Transverse colon (tissue), 4 donors: ENCODE results near the gene STK10. TPM values are rescaled to one million over a fixed set of nuclear protein-coding genes. Genes with fewer than 3 reads are reported as not detected.
"Not testable (repeated sequence)": the region's sequence is repeated elsewhere in the genome, so short reads cannot be mapped to it uniquely, and the experiment has no call there.

Experiments
- DNase-seq: peaks from one replicate; pipeline ENCODE4 v3.0.0-alpha.2; 2019
- H3K27ac ChIP-seq, 4 donors: fragments of 200-600 bp; sonication (generic); 2 replicates each; pipeline ENCODE4 v1.5.1; 2016 to 2018; ENCODE audit warnings: inconsistent platforms in 4 of 4
- H3K27me3 ChIP-seq: fragments of 200-600 bp; sonication (generic); 2 replicates; pipeline ENCODE4 v1.5.1; 2017; ENCODE audit warnings: inconsistent platforms
- H3K36me3 ChIP-seq, 4 donors: fragments of 200-600 bp; sonication (generic); 2 replicates each; pipeline ENCODE4 v1.5.1; 2017 to 2019; ENCODE audit warnings: inconsistent platforms in 4 of 4
- H3K4me1 ChIP-seq, 4 donors: fragments of 200-600 bp; sonication (generic); 2 replicates each; pipeline ENCODE4 v1.5.1; 2017 to 2020; ENCODE audit warnings: inconsistent platforms in 4 of 4
- H3K4me3 ChIP-seq, 4 donors: fragments of 200-600 bp; sonication (generic); 1 replicate in 1 of 4; 2 replicates in 3 of 4; pipeline versions ENCODE4 v1.5.1 to v1.6.1; 2017 to 2019; ENCODE audit warnings: inconsistent platforms in 4 of 4
- H3K9me3 ChIP-seq, 2 donors: fragments of 200-600 bp; sonication (generic); 2 replicates each; pipeline ENCODE4 v1.5.1; 2017 to 2019; ENCODE audit warnings: inconsistent platforms in 2 of 2
- EP300 ChIP-seq: sonication (generic); formaldehyde crosslinking; IDR thresholded peaks from one replicate; pipeline ENCODE4 v1.6.1; 2017; ENCODE audit warnings: antibody characterized with exemption, low read depth
- POLR2A ChIP-seq: fragments of 450-650 bp; IDR thresholded peaks from one replicate; pipeline ENCODE4 v1.6.1; 2016; ENCODE audit warnings: antibody characterized with exemption, mild to moderate bottlenecking, moderate library complexity
- POLR2AphosphoS5 ChIP-seq, 3 donors: sonication (generic); formaldehyde crosslinking; IDR thresholded peaks; one replicate each; pipeline ENCODE4 v1.6.1; 2016; ENCODE audit warnings: antibody characterized with exemption in 3 of 3
- WGBS, 2 donors: methylation state at CpG; one replicate each; pipeline ENCODE4 v1.1.5; 2018; ENCODE audit warnings: low coverage in 1 of 2; 5-methylcytosine and 5-hydroxymethylcytosine counted together
- in situ Hi-C, 4 donors: fragments of 200-750 bp; cut with MboI; loops; one replicate each; pipeline versions ENCODE4 v1.15.0 to v1.15.1; 2017; ENCODE audit warnings: low sequenced_read_pairs in 3 of 4, low pct_ligation_motif_present in 1 of 4, low pct_unique_long_range_greater_than_20kb in 1 of 4
- intact Hi-C: fragments of 100-400 bp; cut with DNase I; formaldehyde crosslinking; loops from one replicate; pipeline ENCODE4 v1.15.1; 2023; ENCODE audit warnings: low total_unique reads
- total RNA-seq, 4 donors: library from RNA; depleted of rRNA; stranded (reverse); fragments of >200 nt; gene quantifications; one replicate each; pipeline ENCODE4 v1.1.0, GENCODE V29; 2016
- TF ChIP-seq, protein P1 (sequence below), 5 experiments: fragments of 200-600 bp in 3 of 5; fragments of 450-650 bp in 2 of 5; sonication (generic) in 3 of 5; IDR thresholded peaks; 1 replicate in 2 of 5; 2 replicates in 3 of 5; pipeline ENCODE4 v1.5.1; 2016 to 2017; ENCODE audit warnings: antibody characterized with exemption in 5 of 5, inconsistent platforms in 3 of 5, mild to moderate bottlenecking in 2 of 5, moderate library complexity in 1 of 5

STK10 gene
- total RNA-seq, 4 donors from 2014 or later: 21.2 to 207 (median 49.3) TPM

DNA sequence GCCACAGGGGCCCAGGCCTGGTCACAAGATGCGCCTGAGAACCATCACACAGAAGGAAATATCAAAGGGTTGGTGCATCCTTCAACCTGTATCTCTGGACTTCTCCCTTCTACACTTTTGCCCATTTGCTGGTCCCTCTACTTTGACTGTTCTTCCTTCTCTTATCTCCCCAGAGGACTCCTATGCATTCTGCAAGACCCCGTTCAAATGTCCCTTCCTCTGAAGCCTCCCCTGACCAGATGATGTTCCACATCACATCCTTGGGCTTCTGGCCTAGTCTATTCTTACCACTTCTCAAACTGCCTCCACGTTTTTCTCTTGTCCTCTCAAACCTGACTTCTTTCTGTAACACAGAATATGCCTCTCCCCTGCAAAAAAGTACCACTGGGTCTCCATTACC is 34.3 kb downstream of the STK10 start:
- TF ChIP-seq POLR2A (no peak), POLR2AphosphoS5 (IDR thresholded peaks at IDR 0.05) (no peak), EP300 (no peak)
- TF ChIP-seq, protein P1, sequence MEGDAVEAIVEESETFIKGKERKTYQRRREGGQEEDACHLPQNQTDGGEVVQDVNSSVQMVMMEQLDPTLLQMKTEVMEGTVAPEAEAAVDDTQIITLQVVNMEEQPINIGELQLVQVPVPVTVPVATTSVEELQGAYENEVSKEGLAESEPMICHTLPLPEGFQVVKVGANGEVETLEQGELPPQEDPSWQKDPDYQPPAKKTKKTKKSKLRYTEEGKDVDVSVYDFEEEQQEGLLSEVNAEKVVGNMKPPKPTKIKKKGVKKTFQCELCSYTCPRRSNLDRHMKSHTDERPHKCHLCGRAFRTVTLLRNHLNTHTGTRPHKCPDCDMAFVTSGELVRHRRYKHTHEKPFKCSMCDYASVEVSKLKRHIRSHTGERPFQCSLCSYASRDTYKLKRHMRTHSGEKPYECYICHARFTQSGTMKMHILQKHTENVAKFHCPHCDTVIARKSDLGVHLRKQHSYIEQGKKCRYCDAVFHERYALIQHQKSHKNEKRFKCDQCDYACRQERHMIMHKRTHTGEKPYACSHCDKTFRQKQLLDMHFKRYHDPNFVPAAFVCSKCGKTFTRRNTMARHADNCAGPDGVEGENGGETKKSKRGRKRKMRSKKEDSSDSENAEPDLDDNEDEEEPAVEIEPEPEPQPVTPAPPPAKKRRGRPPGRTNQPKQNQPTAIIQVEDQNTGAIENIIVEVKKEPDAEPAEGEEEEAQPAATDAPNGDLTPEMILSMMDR (IDR thresholded peaks at IDR 0.05): no peak
- WGBS, 2 donors: 90 to 100% methylated on average over 2 to 3 of the region's 3 CpGs

DNA sequence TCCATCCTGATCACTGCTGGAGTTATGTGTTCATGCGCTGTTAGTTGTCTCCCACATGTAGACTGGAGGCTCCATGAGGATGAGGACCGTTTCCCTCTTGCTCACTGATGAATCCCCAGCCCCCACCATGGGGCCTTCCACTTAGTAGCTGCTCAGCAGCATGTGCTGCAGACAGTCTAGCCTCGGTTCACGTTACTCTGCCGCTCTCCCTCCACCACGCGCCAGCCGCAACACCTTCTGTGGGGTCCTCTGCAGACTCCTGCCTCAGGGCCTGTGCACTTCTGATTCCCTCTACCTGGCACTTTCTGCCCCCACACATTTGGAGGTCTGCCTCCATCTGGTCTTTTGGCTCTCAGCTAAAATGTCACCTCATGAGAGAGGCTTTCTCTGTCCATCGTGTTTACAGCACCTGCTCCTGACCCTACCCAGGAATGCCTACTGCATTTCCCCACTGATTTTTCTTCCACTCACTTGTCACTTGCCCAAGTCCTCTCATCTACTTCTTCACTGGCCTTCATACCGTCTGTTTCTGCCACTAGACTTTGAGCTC is 36.3 kb downstream of the STK10 start:
- TF ChIP-seq POLR2AphosphoS5 (IDR thresholded peaks at IDR 0.05) (no peak), POLR2A (no peak), EP300 (no peak)
- TF ChIP-seq, protein P1 (IDR thresholded peaks at IDR 0.05): no peak
- H3K36me3 ChIP-seq: peaks cover 0 to 8% (median 0%) of the 10 kb centered on the region in 4 donors
- WGBS, 2 donors: 90 to 91% methylated on average over 2 to 10 of the region's 10 CpGs
- no peak overlapping the region for H3K27ac ChIP-seq
- no peak overlapping the region for H3K4me3 ChIP-seq
- no peaks in the 10 kb centered on the region for H3K27me3 ChIP-seq
- in situ Hi-C loops: no loop called here
- intact Hi-C loops: no loop called here
- DNase-seq: no peak
- peaks cover 0 to 23% (median 7%) of the 10 kb centered on the region in 4 donors for H3K4me1 ChIP-seq
- no peaks in the 10 kb centered on the region for H3K9me3 ChIP-seq

More for the DNA sequence above, 34.3 kb downstream of the STK10 start:
- no peak overlapping the region for H3K27ac ChIP-seq
- in situ Hi-C loops: no loop called here
- intact Hi-C loops: no loop called here
- peaks cover 0 to 16% (median 2%) of the 10 kb centered on the region in 4 donors for H3K4me1 ChIP-seq
- DNase-seq: no peak
- H3K9me3 ChIP-seq: no peaks in the 10 kb centered on the region
- H3K4me3 ChIP-seq: no peak overlapping the region
- peaks cover 0 to 8% (median 0%) of the 10 kb centered on the region in 4 donors for H3K36me3 ChIP-seq
- H3K27me3 ChIP-seq: no peaks in the 10 kb centered on the region

DNA sequence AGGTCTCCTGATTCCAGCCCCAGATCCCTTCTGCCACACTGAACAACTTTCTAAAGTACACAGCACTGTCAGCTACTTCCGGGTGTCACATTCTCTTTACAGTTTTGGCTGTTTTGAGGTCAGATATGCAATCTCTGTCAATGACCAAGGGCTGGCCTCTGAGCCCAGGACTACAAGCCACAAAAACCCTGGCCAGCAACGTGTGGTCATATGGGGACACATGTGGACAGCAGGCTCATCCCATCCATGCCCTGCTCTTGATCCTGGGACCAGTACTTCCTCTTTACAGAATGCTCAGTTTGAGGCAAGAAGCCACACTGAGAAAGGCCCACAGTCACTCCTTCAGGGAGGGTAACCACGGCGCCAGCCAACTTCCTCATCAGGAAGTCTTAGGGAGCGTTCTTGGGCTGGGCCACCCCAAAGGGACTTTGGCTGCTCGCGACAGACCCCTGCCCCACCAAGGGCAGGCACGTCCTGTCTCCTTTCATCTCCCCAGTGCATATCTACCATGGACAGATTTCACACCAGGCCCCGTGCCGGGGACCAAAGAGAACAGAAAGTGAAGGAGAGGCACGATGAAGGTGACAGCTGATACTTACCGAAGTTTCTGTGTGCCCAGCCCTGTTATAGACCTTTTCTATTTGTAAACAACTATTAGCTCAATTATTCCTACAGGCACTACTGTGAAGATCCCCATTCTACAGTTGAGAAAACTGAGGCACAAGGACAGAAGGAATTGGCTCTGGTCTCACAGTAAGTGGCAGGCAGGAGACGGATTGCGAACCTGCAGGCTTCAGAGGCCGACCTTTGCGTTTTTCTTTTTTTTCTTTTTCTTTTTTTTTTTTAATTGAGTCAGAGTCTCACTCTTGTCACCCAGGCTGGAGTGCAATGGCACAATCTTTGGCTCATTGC is 37.3 kb downstream of the STK10 start:
- DNase-seq: peak; percentile 52
- no peak overlapping the region for H3K4me3 ChIP-seq
- 70 to 89% methylated on average over 6 to 16 of the region's 16 CpGs for WGBS, 2 donors
- peaks cover 0 to 4% (median 0%) of the 10 kb centered on the region in 4 donors for H3K36me3 ChIP-seq
- in situ Hi-C loops (no loop called here), intact Hi-C loops (no loop called here)
- H3K27ac ChIP-seq: peak overlapping the region; percentile 15 to 57 (median 44)
- no peaks in the 10 kb centered on the region for H3K27me3 ChIP-seq
- H3K4me1 ChIP-seq: peaks cover 0 to 26% (median 10%) of the 10 kb centered on the region in 4 donors
- H3K9me3 ChIP-seq: no peaks in the 10 kb centered on the region
- TF ChIP-seq, protein P1 (IDR thresholded peaks at IDR 0.05): no peak
- no peak for TF ChIP-seq POLR2A
- no peak for TF ChIP-seq EP300
- no peak for TF ChIP-seq POLR2AphosphoS5 (IDR thresholded peaks at IDR 0.05)

DNA sequence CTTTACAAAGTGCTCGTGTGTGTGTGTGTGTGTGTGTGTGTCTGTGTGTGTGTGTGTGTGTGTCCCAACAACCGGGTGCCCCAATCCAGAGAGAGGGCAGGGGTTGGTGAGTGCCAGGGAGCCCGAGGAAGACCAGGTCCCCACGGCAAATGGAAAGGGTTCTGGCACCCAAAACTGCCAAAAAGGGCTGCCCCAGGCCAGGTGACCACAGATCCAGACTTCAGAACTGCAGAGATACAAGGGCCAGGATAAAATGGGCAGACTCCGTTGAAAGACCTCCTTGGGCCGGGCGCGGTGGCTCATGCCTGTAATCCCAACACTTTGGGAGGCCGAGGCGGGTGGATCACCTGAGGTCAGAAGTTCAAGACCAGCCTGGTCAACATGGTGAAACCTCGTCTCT is 38.5 kb downstream of the STK10 start:
- H3K27me3 ChIP-seq, H3K36me3 ChIP-seq, in situ Hi-C loops, H3K9me3 ChIP-seq, intact Hi-C loops, H3K27ac ChIP-seq, H3K4me3 ChIP-seq, DNase-seq: not testable (repeated sequence)
- WGBS, 2 donors: 90 to 100% methylated on average over 1 to 11 of the region's 11 CpGs
- peaks cover 0 to 33% (median 12%) of the 10 kb centered on the region in 4 donors for H3K4me1 ChIP-seq
